H9 (cell line): ENCODE measurements around the gene SLC37A2. TPM values are rescaled to one million over a fixed set of nuclear protein-coding genes. Genes with fewer than 3 reads are reported as not detected.

Source experiments
- DNase-seq: peaks from one replicate; pipeline ENCODE4 v3.0.0-alpha.2; 2017
- H2AFZ ChIP-seq: one replicate; pipeline ENCODE4 v1.6.1; 2013; ENCODE audit warnings: mild to moderate bottlenecking, low read length, control low read depth, moderate library complexity
- H2AK5ac ChIP-seq: 2 replicates; pipeline ENCODE4 v1.6.1; 2013; ENCODE audit warnings: low read length, control low read depth, mixed read lengths; ENCODE audit not compliant: insufficient read length
- H2BK120ac ChIP-seq: one replicate; pipeline ENCODE4 v1.6.1; 2013; ENCODE audit warnings: low read depth, mild to moderate bottlenecking, low read length, control low read depth, inconsistent platforms; ENCODE audit not compliant: poor library complexity, severe bottlenecking
- H2BK12ac ChIP-seq: 2 replicates; pipeline ENCODE4 v1.6.1; 2013; ENCODE audit warnings: low read length, control low read depth, mixed read lengths, low read depth; ENCODE audit not compliant: insufficient read length
- H2BK15ac ChIP-seq: 2 replicates; pipeline ENCODE4 v1.6.1; 2013; ENCODE audit warnings: low read depth, low read length, control low read depth
- H2BK20ac ChIP-seq: one replicate; pipeline ENCODE4 v1.6.1; 2013; ENCODE audit warnings: low read depth, mild to moderate bottlenecking, low read length, control low read depth, inconsistent platforms; ENCODE audit not compliant: poor library complexity, severe bottlenecking
- H2BK5ac ChIP-seq: 2 replicates; pipeline ENCODE4 v1.6.1; 2013; ENCODE audit warnings: low read length, control low read depth, mixed read lengths; ENCODE audit not compliant: insufficient read length
- H3K14ac ChIP-seq: 2 replicates; pipeline ENCODE4 v1.6.1; 2013; ENCODE audit warnings: low read length, control low read depth; ENCODE audit not compliant: insufficient read depth
- H3K18ac ChIP-seq: 2 replicates; pipeline ENCODE4 v1.6.1; 2013; ENCODE audit warnings: low read depth, mild to moderate bottlenecking, mixed read lengths, low read length, control low read depth; ENCODE audit not compliant: insufficient read length
- H3K23ac ChIP-seq: 2 replicates; pipeline ENCODE4 v1.6.1; 2013; ENCODE audit warnings: low read length, control low read depth, mixed read lengths, low read depth; ENCODE audit not compliant: insufficient read length
- H3K23me2 ChIP-seq: 2 replicates; pipeline ENCODE4 v1.6.1; 2013; ENCODE audit warnings: low read depth, mild to moderate bottlenecking, mixed read lengths, low read length, control low read depth; ENCODE audit not compliant: insufficient read length, poor library complexity, severe bottlenecking
- H3K27ac ChIP-seq: 2 replicates; pipeline ENCODE4 v1.5.1; 2013; ENCODE audit warnings: low read length, control low read depth, mixed read lengths, low read depth; ENCODE audit not compliant: insufficient read length
- H3K27me3 ChIP-seq: 2 replicates; pipeline ENCODE4 v1.6.1; 2013; ENCODE audit warnings: low read length, control low read depth, inconsistent platforms; ENCODE audit not compliant: insufficient read depth
- H3K4ac ChIP-seq: 2 replicates; pipeline ENCODE4 v1.6.1; 2013; ENCODE audit warnings: low read depth, mild to moderate bottlenecking, control low read depth, inconsistent platforms, low read length, moderate library complexity
- H3K4me1 ChIP-seq: 2 replicates; pipeline ENCODE4 v1.6.1; 2013; ENCODE audit warnings: low read length, control low read depth, inconsistent platforms; ENCODE audit not compliant: insufficient read depth
- H3K4me2 ChIP-seq: 2 replicates; pipeline ENCODE4 v1.6.1; 2013; ENCODE audit warnings: low read length, control low read depth, mixed read lengths; ENCODE audit not compliant: insufficient read length, insufficient read depth
- H3K56ac ChIP-seq: 2 replicates; pipeline ENCODE4 v1.6.1; 2013; ENCODE audit warnings: low read depth, mild to moderate bottlenecking, mixed read lengths, low read length, control low read depth; ENCODE audit not compliant: insufficient read length
- H3K79me1 ChIP-seq: 2 replicates; pipeline ENCODE4 v1.6.1; 2013; ENCODE audit warnings: low read depth, mild to moderate bottlenecking, moderate library complexity, low read length, control low read depth, inconsistent platforms; ENCODE audit not compliant: insufficient read depth, poor library complexity, severe bottlenecking
- H3K79me2 ChIP-seq: 2 replicates; pipeline ENCODE4 v1.6.1; 2013; ENCODE audit warnings: low read length, control low read depth, inconsistent platforms; ENCODE audit not compliant: insufficient read depth
- H3K9ac ChIP-seq: 2 replicates; pipeline ENCODE4 v1.6.1; 2013; ENCODE audit warnings: low read length, control low read depth, mixed read lengths; ENCODE audit not compliant: insufficient read length; ENCODE audit errors: extremely low read depth
- H3K9me3 ChIP-seq: one replicate; pipeline ENCODE4 v1.6.1; 2013; ENCODE audit warnings: low read depth, low read length, inconsistent platforms; ENCODE audit not compliant: control insufficient read depth
- H3T11ph ChIP-seq: one replicate; pipeline ENCODE4 v1.6.1; 2013; ENCODE audit warnings: mild to moderate bottlenecking, low read length, control low read depth, inconsistent platforms
- H4K20me1 ChIP-seq: one replicate; pipeline ENCODE4 v1.6.1; 2013; ENCODE audit not compliant: control insufficient read depth, insufficient read length, insufficient read depth
- H4K5ac ChIP-seq: 2 replicates; pipeline ENCODE4 v1.6.1; 2013; ENCODE audit warnings: low read depth, mild to moderate bottlenecking, mixed read lengths, low read length, control low read depth; ENCODE audit not compliant: insufficient read length
- H4K8ac ChIP-seq: replicated peaks from 2 replicates; pipeline ENCODE4 v1.6.1; 2013; ENCODE audit warnings: low read length, control low read depth, mixed read lengths, low read depth; ENCODE audit not compliant: insufficient read length
- H4K91ac ChIP-seq: 2 replicates; pipeline ENCODE4 v1.6.1; 2013; ENCODE audit warnings: low read depth, mild to moderate bottlenecking, moderate library complexity, mixed read lengths, low read length, control low read depth; ENCODE audit not compliant: insufficient read length
- H3K27ac Mint-ChIP-seq, 3 experiments: 2 replicates in 2 of 3; 3 replicates in 1 of 3; pipeline ENCODE4 v1.8.0; 2020 to 2021; ENCODE audit warnings: mixed read lengths in 3 of 3, mild to moderate bottlenecking in 1 of 3, moderate library complexity in 1 of 3
- H3K27me3 Mint-ChIP-seq: 2 replicates; pipeline ENCODE4 v1.8.0; 2021; ENCODE audit warnings: low read depth, mild to moderate bottlenecking, moderate library complexity, mixed read lengths
- H3K36me3 Mint-ChIP-seq, 3 experiments: 2 replicates in 2 of 3; 3 replicates in 1 of 3; pipeline ENCODE4 v1.8.0; 2020 to 2021; ENCODE audit warnings: low read depth in 3 of 3, mixed read lengths in 3 of 3; ENCODE audit not compliant: insufficient read depth in 1 of 3
- H3K4me1 Mint-ChIP-seq, 2 experiments: 2 replicates each; pipeline ENCODE4 v1.8.0; 2020; ENCODE audit warnings: mixed read lengths in 2 of 2
- H3K4me3 Mint-ChIP-seq, 2 experiments: 2 replicates in 1 of 2; 3 replicates in 1 of 2; pipeline ENCODE4 v1.8.0; 2020 to 2021; ENCODE audit warnings: mild to moderate bottlenecking in 2 of 2, mixed read lengths in 2 of 2, moderate library complexity in 1 of 2
- H3K9me3 Mint-ChIP-seq, 2 experiments: 2 replicates in 1 of 2; 3 replicates in 1 of 2; pipeline ENCODE4 v1.8.0; 2020; ENCODE audit warnings: mild to moderate bottlenecking in 2 of 2, mixed read lengths in 2 of 2, moderate library complexity in 1 of 2
- CTCF ChIP-seq: fragments of 200-600 bp; sonication (generic); conservative IDR thresholded peaks from 3 replicates; pipeline ENCODE4 v1.8.0; 2021; ENCODE audit warnings: antibody characterized with exemption, mild to moderate bottlenecking
- WGBS: extraction: QIAGEN DNeasy Blood & Tissue Kit; methylation state at CpG from one replicate; pipeline ENCODE4 v1.1.7; 2013; ENCODE audit warnings: missing lambda C conversion rate, low lambda C conversion rate, mixed read lengths; ENCODE audit not compliant: insufficient read length; ENCODE audit errors: extremely low coverage; 5-methylcytosine and 5-hydroxymethylcytosine counted together
- total RNA-seq: library from RNA; stranded (reverse); gene quantifications from 2 replicates; pipeline ENCODE4 v1.2.1, GENCODE V29; 2021

Gene SLC37A2
- total RNA-seq, 1 experiment from 2014 or later, result 1.2 TPM

DNA sequence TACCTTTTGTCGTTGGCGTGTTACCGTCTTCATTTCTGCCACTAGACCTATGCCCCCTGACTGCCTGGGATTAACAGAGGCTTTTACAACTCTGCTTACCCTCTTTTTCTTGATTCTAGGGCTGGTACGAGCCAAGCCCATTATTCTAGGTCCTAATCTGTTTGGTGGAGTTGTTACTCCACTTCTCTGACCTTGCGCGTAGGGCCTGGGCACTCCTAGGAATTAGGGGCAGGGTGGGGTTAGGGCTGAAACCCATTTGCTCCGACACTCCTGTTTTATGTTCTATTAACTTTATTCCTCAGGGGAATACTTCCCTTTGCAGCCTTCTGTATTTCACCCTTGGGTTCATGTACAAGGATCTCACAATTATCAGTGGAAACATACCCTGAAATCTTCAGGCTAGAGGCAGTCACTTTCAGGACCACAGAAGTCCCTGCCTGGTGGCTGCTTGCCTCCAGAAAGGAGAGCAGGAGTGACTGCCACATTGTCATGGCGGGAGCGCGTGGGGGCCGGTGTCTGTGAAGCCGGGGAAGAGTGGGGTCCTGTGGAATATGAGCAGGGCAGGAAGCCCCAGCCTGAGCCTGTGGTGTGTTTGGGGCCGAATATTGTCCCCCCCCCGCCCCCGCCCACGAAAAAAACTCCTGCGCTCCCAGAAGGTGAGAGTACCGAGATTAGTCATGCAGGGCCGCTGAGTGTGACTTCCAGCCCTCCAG, 731 bp upstream of the SLC37A2 start:
- no peak overlapping the region for H4K91ac ChIP-seq
- Mint-ChIP-seq H3K4me3 (peak overlapping the region; percentile 73 to 89), H3K4me1 (peaks cover 8 to 9% of the 10 kb centered on the region in 2 experiments), H3K9me3 (no peaks in the 10 kb centered on the region), H3K27ac (no peak overlapping the region), H3K27me3 (peaks cover 68% of the 10 kb centered on the region), H3K36me3 (no peaks in the 10 kb centered on the region)
- H3K9ac ChIP-seq, result no peak overlapping the region
- peaks cover 9% of the 10 kb centered on the region for H3K27me3 ChIP-seq
- no peak overlapping the region for H3T11ph ChIP-seq
- TF ChIP-seq CTCF, result no peak
- H3K79me1 ChIP-seq, result no peaks in the 10 kb centered on the region
- H2BK15ac ChIP-seq, result no peak overlapping the region
- H2BK20ac ChIP-seq, result no peak overlapping the region
- no peaks in the 10 kb centered on the region for H3K4me1 ChIP-seq
- no peak overlapping the region for H3K56ac ChIP-seq
- DNase-seq, result no peak
- H3K14ac ChIP-seq, result no peak overlapping the region
- no peak overlapping the region for H3K4ac ChIP-seq
- H4K8ac ChIP-seq, result no peak overlapping the region
- no peak overlapping the region for H3K27ac ChIP-seq
- WGBS, result no CpG with 5 or more reads among the region's 19 CpGs
- H2BK120ac ChIP-seq, result no peak overlapping the region
- H4K20me1 ChIP-seq, result no peaks in the 10 kb centered on the region
- H2BK5ac ChIP-seq, result no peak overlapping the region
- peak overlapping the region; percentile 78 for H3K4me2 ChIP-seq
- H4K5ac ChIP-seq, result no peak overlapping the region
- no peak overlapping the region for H3K23ac ChIP-seq
- H2BK12ac ChIP-seq, result no peak overlapping the region
- H3K23me2 ChIP-seq, result peaks cover 15% of the 10 kb centered on the region
- H3K79me2 ChIP-seq, result no peaks in the 10 kb centered on the region
- H2AFZ ChIP-seq, result no peak overlapping the region
- H3K18ac ChIP-seq, result no peak overlapping the region
- no peak overlapping the region for H2AK5ac ChIP-seq
- no peaks in the 10 kb centered on the region for H3K9me3 ChIP-seq
